ENCODE data around the gene PHYH. TPM values are rescaled to one million over a fixed set of nuclear protein-coding genes. Genes with fewer than 3 reads are reported as not detected.

Gene PHYH
- total RNA-seq, 4 donors from 2014 or later, result 31.9 to 53.4 (median 36.4) TPM

DNA sequence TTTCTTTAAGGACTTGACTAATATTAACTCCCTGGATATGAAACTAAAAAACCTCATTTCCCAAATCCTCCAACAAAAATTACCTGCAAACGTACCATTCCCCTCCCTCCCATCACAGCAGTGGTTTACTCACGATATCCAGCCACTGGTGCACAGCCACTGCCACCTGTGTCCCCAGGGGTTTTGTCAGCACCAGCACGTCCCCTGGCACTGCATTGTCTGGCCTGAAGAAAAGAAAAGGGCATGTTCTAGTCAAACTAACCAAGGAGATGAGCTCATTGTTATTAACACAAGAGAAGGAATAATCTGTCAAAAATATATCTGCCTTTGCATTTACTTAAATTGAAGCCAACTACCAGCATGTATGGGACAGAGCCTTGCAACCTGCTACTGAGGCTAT is 29.7 kb upstream of the PHYH start:
- no peak for ATAC-seq
- H3K27me3 ChIP-seq, result no peaks in the 10 kb centered on the region
- H3K27ac ChIP-seq, result no peak overlapping the region
- H3K36me3 ChIP-seq, result peaks cover 0 to 97% of the 10 kb centered on the region in 2 donors
- no peak overlapping the region for H3K4me3 ChIP-seq
- no peaks in the 10 kb centered on the region for H3K9me3 ChIP-seq
- WGBS, 2 donors (ENCODE audit: low coverage in 1 of 2), result 67 to 90% methylated on average over 2 to 3 of the region's 3 CpGs
- peaks cover 0 to 11% (median 0%) of the 10 kb centered on the region in 3 donors for H3K4me1 ChIP-seq
- no peak for TF ChIP-seq EP300 (IDR thresholded peaks at IDR 0.05)

DNA sequence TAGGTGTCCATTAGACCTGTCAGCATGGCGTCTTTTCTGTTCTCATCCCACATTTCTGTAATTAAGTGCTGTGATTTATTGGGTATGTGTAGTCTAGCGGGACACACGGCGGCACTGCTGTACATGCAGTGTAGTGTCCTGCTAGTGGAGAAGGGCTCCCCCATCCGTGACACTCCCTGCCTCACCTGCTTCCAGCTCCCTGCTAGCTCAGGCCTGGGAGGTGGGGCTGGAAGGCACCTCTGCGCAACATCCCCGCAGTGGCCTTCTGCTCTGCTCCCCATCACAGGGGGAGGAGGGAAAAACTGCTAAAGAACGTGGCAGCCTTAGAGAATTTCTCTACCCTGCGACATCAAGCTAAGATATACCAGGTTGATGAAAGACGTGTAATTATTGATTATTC is 28.7 kb upstream of the PHYH start:
- peaks cover 0 to 11% (median 0%) of the 10 kb centered on the region in 3 donors for H3K4me1 ChIP-seq
- TF ChIP-seq, protein P1, sequence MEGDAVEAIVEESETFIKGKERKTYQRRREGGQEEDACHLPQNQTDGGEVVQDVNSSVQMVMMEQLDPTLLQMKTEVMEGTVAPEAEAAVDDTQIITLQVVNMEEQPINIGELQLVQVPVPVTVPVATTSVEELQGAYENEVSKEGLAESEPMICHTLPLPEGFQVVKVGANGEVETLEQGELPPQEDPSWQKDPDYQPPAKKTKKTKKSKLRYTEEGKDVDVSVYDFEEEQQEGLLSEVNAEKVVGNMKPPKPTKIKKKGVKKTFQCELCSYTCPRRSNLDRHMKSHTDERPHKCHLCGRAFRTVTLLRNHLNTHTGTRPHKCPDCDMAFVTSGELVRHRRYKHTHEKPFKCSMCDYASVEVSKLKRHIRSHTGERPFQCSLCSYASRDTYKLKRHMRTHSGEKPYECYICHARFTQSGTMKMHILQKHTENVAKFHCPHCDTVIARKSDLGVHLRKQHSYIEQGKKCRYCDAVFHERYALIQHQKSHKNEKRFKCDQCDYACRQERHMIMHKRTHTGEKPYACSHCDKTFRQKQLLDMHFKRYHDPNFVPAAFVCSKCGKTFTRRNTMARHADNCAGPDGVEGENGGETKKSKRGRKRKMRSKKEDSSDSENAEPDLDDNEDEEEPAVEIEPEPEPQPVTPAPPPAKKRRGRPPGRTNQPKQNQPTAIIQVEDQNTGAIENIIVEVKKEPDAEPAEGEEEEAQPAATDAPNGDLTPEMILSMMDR (IDR thresholded peaks at IDR 0.05), result no peak
- TF ChIP-seq POLR2AphosphoS5 (IDR thresholded peaks at IDR 0.05), result no peak
- TF ChIP-seq POLR2A (IDR thresholded peaks at IDR 0.05), result no peak
- no peak for TF ChIP-seq EP300 (IDR thresholded peaks at IDR 0.05)
- H3K36me3 ChIP-seq, result peaks cover 0 to 97% of the 10 kb centered on the region in 2 donors
- no peaks in the 10 kb centered on the region for H3K27me3 ChIP-seq
- H3K27ac ChIP-seq, result no peak overlapping the region
- no peak for ATAC-seq
- no peak overlapping the region for H3K4me3 ChIP-seq
- 88 to 93% methylated on average over 6 of the region's 10 CpGs for WGBS, 2 donors (ENCODE audit: low coverage in 1 of 2)
- H3K9me3 ChIP-seq, result no peaks in the 10 kb centered on the region

DNA sequence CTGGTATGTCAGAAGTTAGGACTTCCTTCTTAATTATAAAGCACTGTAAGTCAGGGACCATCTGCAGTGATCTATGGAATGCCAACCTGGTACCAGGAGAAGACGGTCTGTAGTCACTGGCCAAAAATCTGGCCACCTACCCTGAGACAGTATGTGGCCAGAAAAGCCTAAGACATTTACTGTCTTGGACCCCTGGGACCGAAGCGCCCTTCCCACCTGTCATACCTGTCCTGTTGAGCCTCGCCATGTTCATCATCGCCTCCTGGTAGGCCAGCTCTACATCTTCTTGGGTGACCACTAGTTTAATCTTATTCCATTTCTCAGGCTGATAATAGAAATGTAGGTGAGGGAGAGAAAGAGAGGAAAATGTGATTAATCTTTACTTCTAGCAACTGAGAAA is 28.3 kb upstream of the PHYH start:
- WGBS, 2 donors (ENCODE audit: low coverage in 1 of 2), result 82 to 90% methylated on average over 3 to 4 of the region's 5 CpGs
- Histone ChIP-seq H3K9me3 (no peaks in the 10 kb centered on the region), H3K4me3 (no peak overlapping the region), H3K4me1 (peaks cover 0 to 11% (median 0%) of the 10 kb centered on the region in 3 donors), H3K36me3 (peaks cover 0 to 97% of the 10 kb centered on the region in 2 donors), H3K27ac (peak overlapping the region in 1 of 4 donors; percentile 1), H3K27me3 (no peaks in the 10 kb centered on the region)
- TF ChIP-seq, protein P1 (IDR thresholded peaks at IDR 0.05), result no peak
- TF ChIP-seq EP300 (IDR thresholded peaks at IDR 0.05) (no peak), POLR2AphosphoS5 (IDR thresholded peaks at IDR 0.05) (no peak), POLR2A (IDR thresholded peaks at IDR 0.05) (no peak)
- no peak for ATAC-seq

DNA sequence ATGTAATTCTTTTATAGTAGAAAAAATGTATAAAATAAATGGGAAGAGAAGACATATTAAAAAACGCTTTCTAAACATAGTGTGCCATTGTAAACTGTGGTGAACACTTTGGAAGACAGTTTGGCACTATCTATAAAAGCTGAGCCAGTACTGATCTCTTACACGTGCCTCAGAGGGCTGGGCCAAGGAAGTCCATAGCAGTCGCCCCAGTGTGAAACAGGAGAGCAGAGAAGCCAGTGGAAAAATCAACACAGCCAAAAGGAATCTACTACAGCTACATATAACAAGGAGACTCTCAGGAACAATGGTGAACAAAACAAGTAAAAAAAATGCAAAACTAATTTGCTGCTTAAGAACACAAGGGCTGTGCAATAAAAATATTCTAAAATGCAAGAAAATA is 27.7 kb upstream of the PHYH start:
- H3K9me3 ChIP-seq, result no peaks in the 10 kb centered on the region
- TF ChIP-seq, protein P1 (IDR thresholded peaks at IDR 0.05), result no peak
- TF ChIP-seq POLR2AphosphoS5 (IDR thresholded peaks at IDR 0.05) (no peak), POLR2A (IDR thresholded peaks at IDR 0.05) (no peak), EP300 (IDR thresholded peaks at IDR 0.05) (no peak)
- no peak for ATAC-seq
- peaks cover 0 to 97% of the 10 kb centered on the region in 2 donors for H3K36me3 ChIP-seq
- 4 to 13% methylated on average over 3 of the region's 3 CpGs for WGBS, 2 donors (ENCODE audit: low coverage in 1 of 2)
- H3K27ac ChIP-seq, result peak overlapping the region in 1 of 4 donors; percentile 1
- peaks cover 0 to 11% (median 0%) of the 10 kb centered on the region in 3 donors for H3K4me1 ChIP-seq
- H3K27me3 ChIP-seq, result no peaks in the 10 kb centered on the region
- H3K4me3 ChIP-seq, result no peak overlapping the region

DNA sequence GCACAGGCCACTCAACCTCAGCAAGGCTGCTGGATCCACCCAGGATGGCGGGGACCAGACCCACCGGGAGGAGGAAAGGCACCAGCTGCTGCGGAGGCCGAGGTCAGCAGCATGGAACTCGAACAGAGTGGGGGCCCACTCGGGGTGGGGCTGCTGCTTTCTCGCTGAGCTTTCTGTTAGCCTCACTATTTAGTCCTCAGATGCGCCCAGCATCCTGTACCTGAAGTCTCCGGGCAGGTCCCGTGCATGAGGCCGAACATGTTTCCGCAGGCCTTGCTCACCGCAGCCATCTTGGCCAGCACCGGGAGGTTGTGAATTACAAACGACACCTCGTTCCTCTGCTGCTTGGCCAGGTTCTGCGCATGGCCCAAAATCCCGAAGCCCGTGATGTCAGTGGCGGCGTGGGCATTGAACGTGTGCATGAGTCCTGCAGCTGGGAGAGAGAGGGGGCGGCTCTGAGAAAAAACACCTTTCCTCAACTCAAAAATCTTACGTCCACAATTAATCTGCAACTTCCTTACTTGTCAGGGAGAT is 22.8 kb upstream of the PHYH start:
- no peak for ATAC-seq

More for the DNA sequence above, 22.8 kb upstream of the PHYH start:
- H3K27me3 ChIP-seq, result no peaks in the 10 kb centered on the region
- TF ChIP-seq, protein P1 (IDR thresholded peaks at IDR 0.05), result no peak
- no peak for TF ChIP-seq POLR2A (IDR thresholded peaks at IDR 0.05)
- WGBS, 2 donors (ENCODE audit: low coverage in 1 of 2), result 83 to 97% methylated on average over 2 to 13 of the region's 24 CpGs
- H3K4me1 ChIP-seq, result peaks cover 0 to 6% (median 0%) of the 10 kb centered on the region in 3 donors
- H3K9me3 ChIP-seq, result no peaks in the 10 kb centered on the region
- H3K27ac ChIP-seq, result no peak overlapping the region
- peaks cover 0 to 96% of the 10 kb centered on the region in 2 donors for H3K36me3 ChIP-seq
- H3K4me3 ChIP-seq, result no peak overlapping the region

All from gastroesophageal sphincter (tissue), 4 donors.